SU-DHL-6 (cell line): ENCODE results near the gene LRRC46.

Experiments
- H2AFZ ChIP-seq: fragments of 200-600 bp; sonication (generic); 2 replicates; pipeline ENCODE4 v1.6.1; 2014; ENCODE audit warnings: low read depth, mild to moderate bottlenecking, moderate library complexity, mixed read lengths, antibody characterized with exemption, low read length; ENCODE audit not compliant: severe bottlenecking
- H3F3A ChIP-seq: fragments of 200-600 bp; shearing (Covaris generic); 2 replicates; pipeline ENCODE4 v1.6.0; 2016; ENCODE audit warnings: antibody characterized with exemption, mild to moderate bottlenecking; ENCODE audit not compliant: insufficient read depth
- H3K27ac ChIP-seq: fragments of 200-600 bp; sonication (generic); 2 replicates; pipeline ENCODE4 v1.5.1; 2016; ENCODE audit warnings: low read depth, mild to moderate bottlenecking, low read length, moderate library complexity, mixed read lengths
- H3K27me3 ChIP-seq: fragments of 200-600 bp; sonication (generic), shearing (Covaris generic); 2 replicates; pipeline ENCODE4 v1.6.0; 2014; ENCODE audit warnings: mild to moderate bottlenecking, low read length
- H3K36me3 ChIP-seq: fragments of 200-600 bp; sonication (generic); 2 replicates; pipeline ENCODE4 v1.6.1; 2014; ENCODE audit warnings: mild to moderate bottlenecking, low read length, mixed read lengths
- H3K4me2 ChIP-seq: fragments of 300-600, 200-600 bp; shearing (Covaris generic), sonication (generic); 2 replicates; pipeline ENCODE4 v1.6.0; 2014; ENCODE audit warnings: low read length, low read depth, mild to moderate bottlenecking; ENCODE audit not compliant: poor library complexity, severe bottlenecking
- H3K4me3 ChIP-seq: fragments of 200-600 bp; sonication (generic); 2 replicates; pipeline ENCODE4 v1.5.1; 2014; ENCODE audit warnings: antibody characterized with exemption, low read length, mild to moderate bottlenecking, mixed read lengths; ENCODE audit not compliant: insufficient read depth, poor library complexity, severe bottlenecking
- H3K79me2 ChIP-seq: fragments of 200-600 bp; sonication (generic); 2 replicates; pipeline ENCODE4 v1.6.1; 2014; ENCODE audit warnings: mild to moderate bottlenecking, low read length, moderate library complexity; ENCODE audit not compliant: insufficient read depth
- H3K9ac ChIP-seq: fragments of 200-600 bp; sonication (generic); 2 replicates; pipeline ENCODE4 v1.7.0; 2014; ENCODE audit warnings: mild to moderate bottlenecking, low read length
- H3K9me2 ChIP-seq: fragments of 200-600 bp; sonication (generic); replicated peaks from 2 replicates; pipeline ENCODE4 v1.6.1; 2014; ENCODE audit warnings: low read length; ENCODE audit not compliant: insufficient read depth
- H3K9me3 ChIP-seq: fragments of 200-600 bp; sonication (generic); 2 replicates; pipeline ENCODE4 v1.6.1; 2014; ENCODE audit warnings: low read length, mixed read lengths; ENCODE audit not compliant: insufficient read depth
- H4K20me1 ChIP-seq: fragments of 200-600 bp; sonication (generic); 2 replicates; pipeline ENCODE4 v1.6.1; 2014; ENCODE audit warnings: low read depth, mild to moderate bottlenecking, antibody characterized with exemption, low read length, moderate library complexity, mixed read lengths
- CTCF ChIP-seq: fragments of 200-600 bp; sonication (generic); IDR thresholded peaks from one replicate; pipeline ENCODE4 v1.5.1; 2017; ENCODE audit warnings: antibody characterized with exemption, mild to moderate bottlenecking, low read length, moderate library complexity; ENCODE audit not compliant: insufficient read depth, poor library complexity, severe bottlenecking
- EZH2phosphoT487 ChIP-seq: fragments of 200-600 bp; sonication (generic), shearing (Covaris generic); conservative IDR thresholded peaks from 2 replicates; pipeline ENCODE4 v1.6.1; 2018; ENCODE audit warnings: mild to moderate bottlenecking, antibody characterized with exemption, low read length, moderate library complexity, mixed read lengths

Gene LRRC46

DNA sequence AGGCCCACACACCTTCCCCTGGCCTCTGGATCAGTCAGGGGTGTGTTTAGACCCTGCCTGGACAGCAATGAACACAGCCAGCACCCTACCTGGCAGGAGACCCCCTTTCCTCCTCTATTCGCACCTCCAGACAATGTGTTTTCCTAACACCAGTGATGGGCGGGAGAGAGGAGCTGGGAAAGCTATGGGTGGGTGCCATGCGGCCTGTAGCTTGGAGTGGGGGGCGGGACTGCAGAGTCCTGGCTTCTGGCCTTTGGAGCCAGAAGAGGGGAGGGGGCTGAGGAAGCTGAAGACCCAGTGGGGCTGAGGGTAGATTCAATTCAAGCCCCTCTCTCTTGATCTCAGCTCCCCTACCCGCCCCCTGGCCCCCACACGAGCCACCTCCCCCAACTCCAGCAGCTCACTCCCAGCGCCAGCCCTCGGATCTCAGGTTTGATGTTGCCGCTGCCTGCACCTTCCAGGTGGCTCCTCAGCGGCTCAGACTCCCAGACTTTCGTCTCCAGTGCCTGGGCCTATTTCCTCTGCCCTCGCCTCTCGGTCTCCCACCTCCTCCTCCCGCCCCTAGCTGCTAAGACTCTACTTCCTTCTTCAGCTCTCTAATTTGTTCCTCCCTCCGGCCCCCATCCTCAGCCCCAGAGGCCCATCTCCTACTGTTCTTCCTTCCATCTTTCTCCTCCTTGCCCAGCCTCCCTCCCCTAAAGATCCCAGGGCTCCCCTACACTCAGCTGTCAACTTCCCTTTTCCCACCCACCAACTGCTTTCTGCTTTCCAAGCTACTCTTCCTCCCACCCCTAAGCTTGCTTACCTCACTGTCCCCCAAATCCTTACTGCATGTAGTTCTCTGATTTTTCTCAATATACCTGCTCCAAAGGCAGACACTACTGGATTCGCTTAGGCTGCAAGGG, 26.3 kb downstream of the LRRC46 start:
- Histone ChIP-seq H4K20me1 (no peaks in the 10 kb centered on the region), H3K27me3 (no peaks in the 10 kb centered on the region), H3K27ac (no peak overlapping the region), H3K9ac (no peak overlapping the region), H2AFZ (no peak overlapping the region), H3K9me2 (no peaks in the 10 kb centered on the region), H3K9me3 (no peaks in the 10 kb centered on the region), H3K36me3 (no peaks in the 10 kb centered on the region), H3K4me3 (no peak overlapping the region), H3K79me2 (no peaks in the 10 kb centered on the region), H3K4me2 (no peak overlapping the region), H3F3A (no peaks in the 10 kb centered on the region)
- no peak for TF ChIP-seq CTCF
- no peak for TF ChIP-seq EZH2phosphoT487

- Histone ChIP-seq H3K79me2 (no peaks in the 10 kb centered on the region), H3K9me3 (no peaks in the 10 kb centered on the region), H3K9ac (no peak overlapping the region), H2AFZ (no peak overlapping the region), H4K20me1 (no peaks in the 10 kb centered on the region), H3K4me3 (no peak overlapping the region), H3F3A (no peaks in the 10 kb centered on the region), H3K9me2 (no peaks in the 10 kb centered on the region), H3K4me2 (no peak overlapping the region), H3K36me3 (no peaks in the 10 kb centered on the region), H3K27ac (no peak overlapping the region), H3K27me3 (no peaks in the 10 kb centered on the region)
- TF ChIP-seq CTCF (no peak), EZH2phosphoT487 (no peak)
Measured at GRCh38 chr17:47860386-47860785, 28.9 kb downstream of the LRRC46 start.

GRCh38 chr17:47862621-47863440, 31.4 kb downstream of the LRRC46 start:
- H3F3A ChIP-seq, result no peaks in the 10 kb centered on the region
- H4K20me1 ChIP-seq, result no peaks in the 10 kb centered on the region
- H3K9me3 ChIP-seq, result no peaks in the 10 kb centered on the region
- H3K79me2 ChIP-seq, result no peaks in the 10 kb centered on the region
- H3K4me2 ChIP-seq, result no peak overlapping the region
- no peak overlapping the region for H3K27ac ChIP-seq
- TF ChIP-seq CTCF (no peak), EZH2phosphoT487 (no peak)
- no peak overlapping the region for H2AFZ ChIP-seq
- H3K4me3 ChIP-seq, result no peak overlapping the region
- no peaks in the 10 kb centered on the region for H3K9me2 ChIP-seq
- H3K27me3 ChIP-seq, result no peaks in the 10 kb centered on the region
- no peak overlapping the region for H3K9ac ChIP-seq
- no peaks in the 10 kb centered on the region for H3K36me3 ChIP-seq
